ENCODE data around the gene WNT9B. TPM values are rescaled to one million over a fixed set of nuclear protein-coding genes. Genes with fewer than 3 reads are reported as not detected.
"Not testable (repeated sequence)": the region's sequence is repeated elsewhere in the genome, so short reads cannot be mapped to it uniquely, and the experiment has no call there.

WNT9B gene
- total RNA-seq, 1 experiment from 2014 or later, result not detected

DNA sequence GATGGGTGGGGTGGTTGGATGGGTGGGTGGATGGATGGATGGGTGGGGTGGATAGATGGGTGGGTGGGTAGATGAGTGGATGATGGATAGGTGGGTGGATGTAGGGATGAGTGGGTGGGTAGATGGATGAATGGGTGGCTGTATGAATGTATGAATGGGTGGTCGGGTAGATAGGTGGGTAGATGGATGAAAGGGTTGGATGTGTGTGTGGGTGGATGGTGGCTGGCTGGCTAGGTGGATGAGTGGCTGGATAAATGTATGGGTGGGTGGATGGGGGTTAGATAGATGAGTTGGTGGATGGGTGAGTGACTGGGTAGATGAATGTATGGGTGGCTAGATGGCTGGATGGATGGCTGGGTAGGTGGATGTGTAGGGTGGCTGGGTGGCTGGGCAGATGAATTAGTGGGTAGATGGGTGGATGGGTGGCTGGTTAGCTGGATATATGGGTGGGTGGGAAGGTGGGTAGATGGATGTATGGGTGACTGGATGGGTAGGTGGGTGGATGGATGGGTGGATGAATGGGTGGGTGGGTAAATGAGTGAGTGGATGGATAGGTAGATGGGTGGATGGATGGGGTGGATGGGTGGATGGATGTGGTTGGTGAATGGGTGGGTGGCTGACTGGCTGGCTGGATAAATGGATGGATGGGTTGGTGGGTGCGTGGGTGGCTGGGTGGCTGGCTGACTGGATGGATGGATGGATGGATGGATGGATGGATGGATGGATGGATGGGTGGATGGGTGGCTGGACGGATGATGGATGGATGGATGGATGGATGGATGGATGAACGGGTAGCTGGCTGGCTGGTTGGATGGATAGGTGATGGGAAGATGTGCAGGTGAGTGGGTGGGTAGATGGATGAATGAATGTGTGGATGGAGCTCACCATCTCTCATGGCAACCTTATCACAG, 52.6 kb downstream of the WNT9B start:
- no peaks in the 10 kb centered on the region; the same call in 1 of the 2 replicates for H3K9me3 ChIP-seq (replicated peaks)
- DNase-seq (ENCODE audit: low read depth in 1 of 2, low spot score in 2 of 2), result no peak
- no peak overlapping the region for H3K4me3 ChIP-seq
- peaks cover 36% of the 10 kb centered on the region for H3K27me3 ChIP-seq (replicated peaks)
- H3K36me3 ChIP-seq, result no peaks in the 10 kb centered on the region
- no peak overlapping the region for H3K27ac ChIP-seq
- no peaks in the 10 kb centered on the region for H3K4me1 ChIP-seq (replicated peaks)

GRCh38 chr17:46908068-46908737, 56.8 kb downstream of the WNT9B start:
- Histone ChIP-seq H3K36me3 (no peaks in the 10 kb centered on the region), H3K9me3 (replicated peaks) (no peaks in the 10 kb centered on the region; the same call in 1 of the 2 replicates), H3K27ac (no peak overlapping the region), H3K4me1 (replicated peaks) (no peaks in the 10 kb centered on the region), H3K4me3 (no peak overlapping the region), H3K27me3 (replicated peaks) (peaks cover 43% of the 10 kb centered on the region)
- DNase-seq (ENCODE audit: low read depth in 1 of 2, low spot score in 2 of 2), result peak in 1 of 2 experiments; percentile 28

DNA sequence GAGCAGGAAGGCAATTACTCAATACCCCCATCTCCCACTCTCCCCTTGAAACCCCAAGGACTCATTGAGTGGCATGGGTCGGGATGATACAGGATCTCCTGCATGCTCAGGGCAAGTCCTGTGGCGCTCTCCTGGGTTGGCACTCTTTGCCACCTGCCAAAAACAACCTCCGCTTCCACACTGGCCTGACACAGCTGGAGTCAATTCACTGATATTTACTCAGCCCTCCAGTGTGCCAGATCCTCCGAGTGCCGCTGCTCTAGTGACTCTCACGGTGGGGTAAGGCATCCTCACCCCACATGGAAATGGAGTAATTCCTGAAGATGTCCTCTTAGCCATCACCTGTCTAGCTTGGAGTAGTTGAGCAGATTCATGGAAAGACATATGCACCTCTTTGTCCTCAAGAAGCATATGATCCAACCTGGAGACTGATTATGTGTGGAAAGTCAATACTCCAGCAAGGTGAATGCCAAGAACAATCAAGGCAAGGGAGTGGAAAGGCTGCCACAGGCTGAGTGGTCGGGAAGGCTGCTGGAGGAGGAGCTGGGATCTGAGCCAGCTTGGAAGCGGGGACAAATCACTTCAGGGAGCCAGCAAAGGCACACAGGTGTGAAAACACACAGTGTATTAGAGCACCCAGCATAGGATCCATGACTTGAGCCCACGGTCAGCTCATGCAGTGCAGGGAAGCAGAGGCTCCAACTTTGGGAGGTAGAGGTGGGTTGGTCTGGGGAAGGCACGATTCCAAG, 59.0 kb downstream of the WNT9B start:
- H3K36me3 ChIP-seq, result no peaks in the 10 kb centered on the region
- no peaks in the 10 kb centered on the region for H3K4me1 ChIP-seq (replicated peaks)
- H3K4me3 ChIP-seq, result no peak overlapping the region
- H3K27me3 ChIP-seq (replicated peaks), result peaks cover 42% of the 10 kb centered on the region
- no peaks in the 10 kb centered on the region; the same call in 1 of the 2 replicates for H3K9me3 ChIP-seq (replicated peaks)
- no peak overlapping the region for H3K27ac ChIP-seq
- DNase-seq (ENCODE audit: low read depth in 1 of 2, low spot score in 2 of 2), result no peak

DNA sequence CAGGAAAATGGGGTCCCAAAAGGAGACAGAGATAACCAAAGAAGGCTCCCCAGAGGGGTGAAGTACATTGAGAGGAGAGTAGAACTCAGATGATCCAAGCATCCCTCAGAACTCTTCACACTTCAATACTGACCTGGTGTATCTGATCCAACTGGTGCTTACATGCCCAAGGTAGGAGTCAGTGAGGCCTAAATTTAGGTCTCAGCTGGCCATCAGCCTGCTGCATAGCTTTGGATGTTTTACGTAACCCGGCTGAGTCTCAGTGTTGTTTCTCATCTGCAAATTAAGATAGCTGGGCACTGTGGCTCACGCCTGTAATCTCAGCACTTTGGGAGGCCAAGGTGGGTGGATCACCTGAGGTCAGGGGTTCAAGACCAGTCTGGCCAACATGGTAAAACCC, 59.9 kb downstream of the WNT9B start:
- H3K27ac ChIP-seq, result no peak overlapping the region
- H3K27me3 ChIP-seq (replicated peaks), result peaks cover 41% of the 10 kb centered on the region
- H3K9me3 ChIP-seq (replicated peaks), result no peaks in the 10 kb centered on the region
- no peak for DNase-seq (ENCODE audit: low read depth in 1 of 2, low spot score in 2 of 2)
- no peak overlapping the region for H3K4me3 ChIP-seq
- no peaks in the 10 kb centered on the region; the same call in 1 of the 2 replicates for H3K4me1 ChIP-seq (replicated peaks)
- H3K36me3 ChIP-seq, result no peaks in the 10 kb centered on the region

DNA sequence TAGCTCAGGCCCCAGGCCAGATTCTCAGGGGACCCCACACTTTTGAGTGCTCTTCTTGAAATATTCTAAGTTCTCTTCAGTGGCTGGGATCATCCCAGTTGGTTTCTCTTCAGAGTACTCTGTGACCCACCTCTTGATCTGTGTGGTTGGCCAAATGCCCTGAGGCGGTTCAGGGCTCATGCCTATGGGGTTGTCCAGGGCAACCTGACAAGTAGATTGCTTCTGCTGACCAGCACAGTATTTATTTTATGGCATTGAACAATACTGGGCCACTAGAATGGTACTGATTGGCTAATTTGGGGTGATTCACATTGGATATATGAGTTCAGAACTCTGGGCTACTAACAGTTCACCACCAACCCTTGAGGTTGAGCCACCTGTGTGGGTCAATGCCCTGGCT, 64.2 kb downstream of the WNT9B start:
- Histone ChIP-seq H3K27ac (no peak overlapping the region), H3K36me3 (no peaks in the 10 kb centered on the region), H3K27me3 (replicated peaks) (peaks cover 14% of the 10 kb centered on the region), H3K9me3 (replicated peaks) (no peaks in the 10 kb centered on the region), H3K4me1 (replicated peaks) (no peaks in the 10 kb centered on the region; the same call in 1 of the 2 replicates), H3K4me3 (no peak overlapping the region)
- no peak for DNase-seq (ENCODE audit: low read depth in 1 of 2, low spot score in 2 of 2)

GRCh38 chr17:46916211-46916610, 64.8 kb downstream of the WNT9B start:
- peaks cover 8% of the 10 kb centered on the region for H3K27me3 ChIP-seq (replicated peaks)
- no peak for DNase-seq (ENCODE audit: low read depth in 1 of 2, low spot score in 2 of 2)
- no peaks in the 10 kb centered on the region for H3K9me3 ChIP-seq (replicated peaks)
- H3K4me3 ChIP-seq, result no peak overlapping the region
- no peaks in the 10 kb centered on the region; the same call in 1 of the 2 replicates for H3K4me1 ChIP-seq (replicated peaks)
- H3K27ac ChIP-seq, result no peak overlapping the region
- no peaks in the 10 kb centered on the region for H3K36me3 ChIP-seq

DNA sequence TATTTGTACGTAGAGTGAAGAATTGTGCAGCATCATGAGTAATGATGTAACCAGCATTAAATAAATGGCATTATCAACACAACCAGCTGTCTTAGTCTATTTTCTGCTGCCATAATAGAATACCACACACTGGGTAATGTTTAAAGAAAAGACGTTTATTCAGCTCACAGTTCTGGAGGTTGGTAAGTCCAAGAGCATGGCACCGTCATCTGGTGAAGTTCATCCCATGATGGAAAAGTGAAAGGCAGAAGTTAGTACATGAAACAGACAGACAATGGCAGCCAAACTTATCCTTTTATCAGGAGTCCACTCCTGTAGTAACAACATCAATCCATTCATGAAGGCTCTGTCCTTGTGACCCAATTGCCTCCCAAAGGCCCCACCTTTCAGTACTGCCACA, 65.2 kb downstream of the WNT9B start:
- no peak overlapping the region for H3K27ac ChIP-seq
- H3K4me3 ChIP-seq, result no peak overlapping the region
- H3K27me3 ChIP-seq (replicated peaks), result peaks cover 4% of the 10 kb centered on the region
- no peak for DNase-seq (ENCODE audit: low read depth in 1 of 2, low spot score in 2 of 2)
- H3K9me3 ChIP-seq (replicated peaks), result no peaks in the 10 kb centered on the region
- H3K36me3 ChIP-seq, result no peaks in the 10 kb centered on the region
- H3K4me1 ChIP-seq (replicated peaks), result no peaks in the 10 kb centered on the region; the same call in 1 of the 2 replicates

GRCh38 chr17:46917041-46917440, 65.7 kb downstream of the WNT9B start:
- Histone ChIP-seq H3K4me1 (replicated peaks) (no peaks in the 10 kb centered on the region; the same call in 1 of the 2 replicates), H3K27me3 (replicated peaks) (peaks cover 3% of the 10 kb centered on the region), H3K27ac (no peak overlapping the region), H3K36me3 (no peaks in the 10 kb centered on the region), H3K4me3 (no peak overlapping the region), H3K9me3 (replicated peaks) (no peaks in the 10 kb centered on the region)
- no peak for DNase-seq (ENCODE audit: low read depth in 1 of 2, low spot score in 2 of 2)

DNA sequence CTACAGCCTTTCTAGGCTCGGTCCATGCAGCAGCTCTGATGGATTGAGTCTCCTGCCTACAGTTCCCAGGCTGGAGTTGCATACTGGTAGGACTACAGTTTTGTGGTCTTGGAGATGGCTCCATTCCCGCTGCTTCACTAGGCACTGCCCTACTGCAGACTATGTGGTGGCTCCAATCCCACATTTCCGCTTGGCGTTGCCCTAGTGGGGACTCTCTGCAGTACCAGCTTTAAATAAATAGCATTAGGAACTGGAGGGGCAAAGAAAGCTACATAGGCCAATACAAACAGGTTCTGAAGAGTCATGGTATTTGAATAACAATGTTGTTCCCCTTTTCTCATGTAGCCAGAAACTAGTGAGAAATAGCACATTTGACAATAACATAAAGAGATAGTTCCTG, 66.1 kb downstream of the WNT9B start:
- Histone ChIP-seq H3K9me3 (replicated peaks) (no peaks in the 10 kb centered on the region), H3K27me3 (replicated peaks) (peaks cover 3% of the 10 kb centered on the region), H3K27ac (no peak overlapping the region), H3K4me3 (no peak overlapping the region), H3K4me1 (replicated peaks) (no peaks in the 10 kb centered on the region; the same call in 1 of the 2 replicates), H3K36me3 (no peaks in the 10 kb centered on the region)
- DNase-seq (ENCODE audit: low read depth in 1 of 2, low spot score in 2 of 2), result no peak

DNA sequence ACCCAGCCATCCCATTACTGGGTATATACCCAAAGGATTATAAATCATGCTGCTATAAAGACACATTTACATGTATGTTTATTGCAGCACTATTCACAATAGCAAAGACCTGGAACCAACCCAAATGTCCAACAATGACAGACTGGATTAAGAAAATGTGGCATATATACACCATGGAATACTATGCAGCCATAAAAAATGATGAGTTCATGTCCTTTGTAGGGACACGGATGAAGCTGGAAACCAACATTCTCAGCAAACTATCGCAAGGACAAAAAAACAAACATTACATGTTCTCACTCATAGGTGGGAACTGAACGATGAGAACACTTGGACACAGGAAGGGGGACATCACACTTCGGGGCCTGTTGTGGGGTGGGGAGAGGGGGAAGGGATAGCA, 70.6 kb downstream of the WNT9B start:
- H3K4me3 ChIP-seq; DNase-seq (ENCODE audit: low read depth in 1 of 2, low spot score in 2 of 2); H3K27ac ChIP-seq; H3K4me1 ChIP-seq (replicated peaks); H3K9me3 ChIP-seq (replicated peaks); H3K27me3 ChIP-seq (replicated peaks): not testable (repeated sequence)
- peaks cover 11% of the 10 kb centered on the region for H3K36me3 ChIP-seq

DNA sequence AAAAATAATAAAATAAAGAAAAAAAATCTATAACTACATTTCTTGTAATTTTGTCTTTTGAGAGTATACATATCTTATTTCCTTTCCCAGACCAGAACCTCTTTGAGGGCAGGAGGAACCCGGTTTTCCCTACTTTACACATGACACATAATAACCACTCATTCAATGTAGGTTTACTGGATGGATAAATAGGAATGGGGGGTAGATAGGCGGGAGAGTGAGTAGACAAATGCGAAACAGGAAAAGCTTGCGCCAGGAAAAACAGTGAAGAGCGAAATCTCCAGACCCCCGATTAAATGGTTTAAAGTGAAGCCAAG, 71.1 kb downstream of the WNT9B start:
- no peak for DNase-seq (ENCODE audit: low read depth in 1 of 2, low spot score in 2 of 2)
- peak overlapping the region; percentile 92 for H3K27ac ChIP-seq
- peaks cover 14% of the 10 kb centered on the region; the same call in 1 of the 2 replicates for H3K4me1 ChIP-seq (replicated peaks)
- H3K4me3 ChIP-seq, result peak overlapping the region; percentile 65
- no peaks in the 10 kb centered on the region for H3K27me3 ChIP-seq (replicated peaks)
- H3K36me3 ChIP-seq, result peaks cover 11% of the 10 kb centered on the region
- no peaks in the 10 kb centered on the region for H3K9me3 ChIP-seq (replicated peaks)

- Histone ChIP-seq H3K27me3 (replicated peaks) (no peaks in the 10 kb centered on the region), H3K4me3 (peak within 1 kb of the TSS; percentile 65), H3K36me3 (peaks cover 16% of the 10 kb centered on the region), H3K27ac (peak within 1 kb of the TSS; percentile 92), H3K9me3 (replicated peaks) (no peaks in the 10 kb centered on the region), H3K4me1 (replicated peaks) (peaks cover 14% of the 10 kb centered on the region; the same call in 1 of the 2 replicates)
- DNase-seq (ENCODE audit: low read depth in 1 of 2, low spot score in 2 of 2), result peak; percentile 95 to 100
Measured at GRCh38 chr17:46922804-46923635, 71.6 kb downstream of the WNT9B start, which contains the start of gene GOSR2. GOSR2 (plus strand) TSS chr17:46923160; CDS start chr17:46923193, 33 bp downstream.

All from SJSA1 (cell line).